ENCODE data around the gene KMT2C.
"Not testable (repeated sequence)": the region's sequence is repeated elsewhere in the genome, so short reads cannot be mapped to it uniquely, and the experiment has no call there.

KMT2C gene

GRCh38 chr7:152442330-152442835 lies 6.6 kb upstream of the KMT2C start:
- H3K36me3 ChIP-seq, result no peaks in the 10 kb centered on the region
- no peak for DNase-seq
- H3K27me3 ChIP-seq, result no peaks in the 10 kb centered on the region
- no peaks in the 10 kb centered on the region for H3K4me1 ChIP-seq
- TF ChIP-seq CTCF (IDR thresholded peaks at IDR 0.05; ENCODE audit: low read depth, low read length), result no peak
- no peak overlapping the region for H3K4me3 ChIP-seq (ENCODE audit: low read depth, low read length)
- no peaks in the 10 kb centered on the region for H3K9me3 ChIP-seq

- not testable (repeated sequence) for H3K27me3 ChIP-seq; H3K9me3 ChIP-seq; DNase-seq; H3K4me3 ChIP-seq (ENCODE audit: low read depth, low read length); H3K4me1 ChIP-seq; H3K36me3 ChIP-seq
Measured at GRCh38 chr7:152441810-152442209, 6.0 kb upstream of the KMT2C start.

GRCh38 chr7:152441168-152441567 lies 5.4 kb upstream of the KMT2C start:
- not testable (repeated sequence) for H3K4me3 ChIP-seq (ENCODE audit: low read depth, low read length); H3K36me3 ChIP-seq; H3K27me3 ChIP-seq; H3K4me1 ChIP-seq; DNase-seq; H3K9me3 ChIP-seq

GRCh38 chr7:152438017-152438416 lies 2.2 kb upstream of the KMT2C start:
- DNase-seq; H3K9me3 ChIP-seq; H3K36me3 ChIP-seq; H3K4me1 ChIP-seq; H3K4me3 ChIP-seq (ENCODE audit: low read depth, low read length); H3K27me3 ChIP-seq: not testable (repeated sequence)

GRCh38 chr7:152436931-152437575 lies 1.2 kb upstream of the KMT2C start:
- not testable (repeated sequence) for H3K27me3 ChIP-seq, DNase-seq, H3K9me3 ChIP-seq, H3K36me3 ChIP-seq, H3K4me1 ChIP-seq
- peak overlapping the region; percentile 64 for H3K4me3 ChIP-seq (ENCODE audit: low read depth, low read length)

- H3K27me3 ChIP-seq, result no peaks in the 10 kb centered on the region
- no peaks in the 10 kb centered on the region for H3K9me3 ChIP-seq
- no peaks in the 10 kb centered on the region for H3K36me3 ChIP-seq
- DNase-seq, result peak; percentile 96
- no peak for TF ChIP-seq CTCF (IDR thresholded peaks at IDR 0.05; ENCODE audit: low read depth, low read length)
- H3K4me3 ChIP-seq (ENCODE audit: low read depth, low read length), result peak overlapping the region; percentile 64
- H3K4me1 ChIP-seq, result no peaks in the 10 kb centered on the region
Measured at GRCh38 chr7:152436111-152436930, 518 bp upstream of the KMT2C start.

GRCh38 chr7:152434511-152435383 lies 1.1 kb downstream of the KMT2C start:
- H3K9me3 ChIP-seq, H3K27me3 ChIP-seq, H3K4me1 ChIP-seq, H3K36me3 ChIP-seq: not testable (repeated sequence)
- DNase-seq, result peak; percentile 41
- peak overlapping the region; percentile 87 for H3K4me3 ChIP-seq (ENCODE audit: low read depth, low read length)

- not testable (repeated sequence) for H3K4me1 ChIP-seq, H3K9me3 ChIP-seq, H3K36me3 ChIP-seq, H3K27me3 ChIP-seq
- H3K4me3 ChIP-seq (ENCODE audit: low read depth, low read length), result peak overlapping the region; percentile 87
- DNase-seq, result peak; percentile 48
Measured at GRCh38 chr7:152433721-152434490, 1.9 kb downstream of the KMT2C start.

- H3K27me3 ChIP-seq; H3K4me1 ChIP-seq; DNase-seq; H3K36me3 ChIP-seq; H3K9me3 ChIP-seq; H3K4me3 ChIP-seq (ENCODE audit: low read depth, low read length): not testable (repeated sequence)
Measured at GRCh38 chr7:152432735-152433134, 3.1 kb downstream of the KMT2C start.
